ENCODE measurements around the gene SFRP5. TPM values are rescaled to one million over a fixed set of nuclear protein-coding genes. Genes with fewer than 3 reads are reported as not detected.

SFRP5 gene
- total and polyA plus RNA-seq, 2 donors from 2014 or later, result 0.22 to 0.31 TPM

DNA sequence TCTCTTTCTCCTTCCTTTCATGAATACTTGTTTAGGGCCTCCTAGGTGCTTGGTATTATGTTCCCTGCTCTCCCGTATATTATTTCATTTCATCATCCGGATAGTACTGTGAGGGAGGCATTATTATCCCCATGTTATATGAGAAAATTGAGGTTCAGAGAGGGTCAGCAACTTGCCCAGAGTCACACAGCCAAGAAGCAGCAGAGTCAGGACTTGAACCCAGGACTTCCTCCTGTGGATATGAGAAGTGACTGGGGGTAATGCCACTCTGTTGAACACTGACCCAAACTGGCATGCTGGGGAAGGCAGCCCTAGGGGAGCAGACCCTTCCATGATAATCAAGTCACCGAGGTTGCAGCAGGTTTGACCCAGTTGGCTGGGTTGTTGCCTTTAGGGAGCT lies 8.2 kb upstream of the SFRP5 start:
- Histone ChIP-seq H3K4me1 (ENCODE audit: control insufficient read depth in 2 of 3, insufficient read depth in 2 of 3, low read depth in 1 of 3, low read length in 3 of 3) (peaks cover 0 to 8% (median 0%) of the 10 kb centered on the region in 3 donors), H3K27me3 (ENCODE audit: control insufficient read depth, insufficient read depth, low read length) (no peaks in the 10 kb centered on the region), H3K36me3 (ENCODE audit: control insufficient read depth in 2 of 3, insufficient read depth in 3 of 3, low read length in 3 of 3) (no peaks in the 10 kb centered on the region), H3K9me3 (ENCODE audit: control insufficient read depth in 2 of 3, insufficient read depth in 1 of 3, low read length in 3 of 3) (no peaks in the 10 kb centered on the region), H3K9ac (ENCODE audit: low read length in 3 of 3) (no peak overlapping the region), H3K27ac (ENCODE audit: low read depth in 2 of 2, low read length in 2 of 2) (no peak overlapping the region), H3K4me3 (ENCODE audit: low read length in 3 of 3) (no peak overlapping the region)
- intact Hi-C loops (cut with DNase I), result no loop called here
- no peak for TF ChIP-seq CTCF (IDR thresholded peaks at IDR 0.05; ENCODE audit: borderline replicate concordance, extremely low read depth, insufficient read depth)
- no peak for FAIRE-seq
- no peak for DNase-seq

- intact Hi-C loops (cut with DNase I), result no loop called here
- no peak for TF ChIP-seq CTCF (IDR thresholded peaks at IDR 0.05; ENCODE audit: borderline replicate concordance, extremely low read depth, insufficient read depth)
- H3K9ac ChIP-seq (ENCODE audit: low read length in 3 of 3), result no peak overlapping the region
- H3K36me3 ChIP-seq (ENCODE audit: control insufficient read depth in 2 of 3, insufficient read depth in 3 of 3, low read length in 3 of 3), result no peaks in the 10 kb centered on the region
- H3K27ac ChIP-seq (ENCODE audit: low read depth in 2 of 2, low read length in 2 of 2), result no peak overlapping the region
- FAIRE-seq (no peak), DNase-seq (no peak)
- no peaks in the 10 kb centered on the region for H3K9me3 ChIP-seq (ENCODE audit: control insufficient read depth in 2 of 3, insufficient read depth in 1 of 3, low read length in 3 of 3)
- no peak overlapping the region for H3K4me3 ChIP-seq (ENCODE audit: low read length in 3 of 3)
- H3K4me1 ChIP-seq (ENCODE audit: control insufficient read depth in 2 of 3, insufficient read depth in 2 of 3, low read depth in 1 of 3, low read length in 3 of 3), result peaks cover 0 to 8% (median 0%) of the 10 kb centered on the region in 3 donors
- no peaks in the 10 kb centered on the region for H3K27me3 ChIP-seq (ENCODE audit: control insufficient read depth, insufficient read depth, low read length)
These were observed 7.7 kb upstream of the SFRP5 start for GRCh38 chr10:97779492-97779891.

DNA sequence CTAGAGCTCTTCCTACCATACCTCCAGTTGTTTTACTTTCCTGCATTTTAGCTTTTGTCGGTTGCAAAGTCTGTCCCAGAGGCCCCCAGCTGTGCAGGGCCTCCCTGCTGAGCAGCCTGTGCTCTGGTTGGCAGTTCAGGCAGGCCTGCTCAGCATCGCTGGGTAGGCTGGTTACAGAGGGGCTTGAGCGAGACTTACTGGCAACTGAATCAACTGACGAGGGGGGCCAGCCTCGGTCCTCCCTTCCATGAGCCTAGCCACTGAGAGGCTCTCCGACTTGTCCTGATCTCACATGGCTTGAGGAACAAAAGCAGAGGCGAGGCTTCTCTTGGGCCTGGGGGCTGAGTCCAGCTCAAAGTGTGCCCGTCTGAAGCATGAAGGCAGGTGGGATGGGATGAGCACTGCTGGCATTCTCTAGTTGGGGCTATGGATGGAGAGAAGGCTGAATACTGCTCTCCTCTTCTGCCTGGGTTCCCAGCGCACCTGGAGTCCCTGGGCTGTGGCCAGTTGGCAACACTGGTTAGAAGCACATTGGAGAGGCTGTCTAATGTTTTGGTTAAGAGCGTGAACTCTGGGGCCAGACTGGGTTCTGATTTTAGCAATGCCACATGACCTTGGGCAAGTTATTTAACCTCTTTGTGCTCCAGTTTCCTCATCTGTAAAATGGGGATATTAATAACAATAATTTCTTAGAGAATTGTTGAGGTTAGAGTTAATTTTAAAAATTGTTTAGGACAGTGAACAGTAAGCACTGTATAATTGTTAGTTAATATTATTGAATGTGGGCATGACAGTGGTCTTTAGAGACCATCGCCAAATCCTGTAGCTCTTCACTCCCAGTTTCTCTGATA lies 6.9 kb upstream of the SFRP5 start:
- no peaks in the 10 kb centered on the region for H3K9me3 ChIP-seq (ENCODE audit: control insufficient read depth in 2 of 3, insufficient read depth in 1 of 3, low read length in 3 of 3)
- no peak for DNase-seq
- TF ChIP-seq CTCF (IDR thresholded peaks at IDR 0.05; ENCODE audit: borderline replicate concordance, extremely low read depth, insufficient read depth), result no peak
- no peak overlapping the region for H3K4me3 ChIP-seq (ENCODE audit: low read length in 3 of 3)
- no peaks in the 10 kb centered on the region for H3K36me3 ChIP-seq (ENCODE audit: control insufficient read depth in 2 of 3, insufficient read depth in 3 of 3, low read length in 3 of 3)
- H3K4me1 ChIP-seq (ENCODE audit: control insufficient read depth in 2 of 3, insufficient read depth in 2 of 3, low read depth in 1 of 3, low read length in 3 of 3), result peaks cover 0 to 8% (median 0%) of the 10 kb centered on the region in 3 donors
- no peak for FAIRE-seq
- intact Hi-C loops (cut with DNase I), result no loop called here
- H3K27ac ChIP-seq (ENCODE audit: low read depth in 2 of 2, low read length in 2 of 2), result no peak overlapping the region
- no peaks in the 10 kb centered on the region for H3K27me3 ChIP-seq (ENCODE audit: control insufficient read depth, insufficient read depth, low read length)
- no peak overlapping the region for H3K9ac ChIP-seq (ENCODE audit: low read length in 3 of 3)
